GM23338 (cell line): ENCODE results near the gene CD80. TPM values are rescaled to one million over a fixed set of nuclear protein-coding genes. Genes with fewer than 3 reads are reported as not detected.

Source experiments
- ATAC-seq: fragments of 200-7000 bp; cut with Tn5 transposase; 3 replicates; pipeline ENCODE4 v1.9.1; 2020
- DNase-seq: peaks from one replicate; pipeline ENCODE4 v3.0.0-alpha.2; 2015; ENCODE audit warnings: low spot score
- H2AFZ ChIP-seq: fragments of 200-600 bp; sonication (generic); 2 replicates; pipeline ENCODE4 v1.8.0; 2016; ENCODE audit warnings: antibody characterized with exemption, mild to moderate bottlenecking, moderate library complexity
- H3F3A ChIP-seq: fragments of 200-600 bp; sonication (generic); replicated peaks from 2 replicates; pipeline ENCODE4 v1.8.0; 2017; ENCODE audit warnings: antibody characterized with exemption, mixed run types, low read depth
- H3K27ac ChIP-seq: fragments of 200-600 bp; sonication (generic); 2 replicates; pipeline ENCODE4 v1.6.1; 2016; ENCODE audit warnings: low read depth
- H3K27me3 ChIP-seq: fragments of 200-600 bp; sonication (generic); 2 replicates; pipeline ENCODE4 v1.8.0; 2016; ENCODE audit warnings: mild to moderate bottlenecking, mixed run types, moderate library complexity; ENCODE audit not compliant: insufficient read depth
- H3K36me3 ChIP-seq: fragments of 200-600 bp; sonication (generic); 2 replicates; pipeline ENCODE4 v1.8.0; 2016; ENCODE audit warnings: mild to moderate bottlenecking; ENCODE audit not compliant: insufficient read depth
- H3K4me1 ChIP-seq: fragments of 200-600 bp; sonication (generic); 2 replicates; pipeline ENCODE4 v1.8.0; 2016; ENCODE audit warnings: mild to moderate bottlenecking, moderate library complexity; ENCODE audit not compliant: insufficient read depth
- H3K4me2 ChIP-seq: fragments of 200-600 bp; sonication (generic); 2 replicates; pipeline ENCODE4 v1.7.1; 2017; ENCODE audit warnings: mixed run types
- H3K4me3 ChIP-seq: fragments of 200-600 bp; sonication (generic); 2 replicates; pipeline ENCODE4 v1.6.1; 2016; ENCODE audit warnings: mixed run types
- H3K79me2 ChIP-seq: fragments of 200-600 bp; sonication (generic); replicated peaks from 2 replicates; pipeline ENCODE4 v1.8.0; 2017; ENCODE audit warnings: mild to moderate bottlenecking; ENCODE audit not compliant: insufficient read depth
- H3K9me2 ChIP-seq: fragments of 200-600 bp; sonication (generic); 2 replicates; pipeline ENCODE4 v1.8.0; 2017; ENCODE audit not compliant: insufficient read depth
- H4K20me1 ChIP-seq: fragments of 200-600 bp; sonication (generic); replicated peaks from 2 replicates; pipeline ENCODE4 v1.8.0; 2017; ENCODE audit warnings: mild to moderate bottlenecking; ENCODE audit not compliant: insufficient read depth
- H3K27ac Mint-ChIP-seq: 2 replicates; pipeline ENCODE4 v1.8.0; 2020; ENCODE audit warnings: inconsistent platforms, mild to moderate bottlenecking, moderate library complexity, mixed read lengths
- H3K27me3 Mint-ChIP-seq: 3 replicates; pipeline ENCODE4 v1.8.0; 2022; ENCODE audit warnings: low read depth, mild to moderate bottlenecking, moderate library complexity, mixed read lengths, inconsistent platforms; ENCODE audit not compliant: insufficient read depth, poor library complexity
- H3K36me3 Mint-ChIP-seq: 3 replicates; pipeline ENCODE4 v1.8.0; 2021; ENCODE audit warnings: low read depth, mild to moderate bottlenecking, inconsistent platforms, moderate library complexity, mixed read lengths
- H3K4me1 Mint-ChIP-seq: 3 replicates; pipeline ENCODE4 v1.8.0; 2020; ENCODE audit warnings: mild to moderate bottlenecking, inconsistent platforms, mixed read lengths
- H3K4me3 Mint-ChIP-seq: 3 replicates; pipeline ENCODE4 v1.8.0; 2021; ENCODE audit warnings: moderate library complexity, mild to moderate bottlenecking, inconsistent platforms, mixed read lengths
- H3K9me3 Mint-ChIP-seq: 3 replicates; pipeline ENCODE4 v1.8.0; 2020; ENCODE audit warnings: moderate library complexity, mild to moderate bottlenecking, inconsistent platforms, mixed read lengths
- EZH2 ChIP-seq: fragments of 200-600 bp; sonication (generic); IDR thresholded peaks from one replicate; pipeline ENCODE4 v1.8.0; 2017; ENCODE audit warnings: antibody characterized with exemption, mild to moderate bottlenecking, low read depth; ENCODE audit not compliant: unreplicated experiment
- EZH2phosphoT487 ChIP-seq: fragments of 200-600 bp; sonication (generic); IDR thresholded peaks from one replicate; pipeline ENCODE4 v1.8.1; 2018; ENCODE audit warnings: antibody characterized with exemption; ENCODE audit not compliant: unreplicated experiment
- JUNB ChIP-seq: IDR thresholded peaks from one replicate; pipeline ENCODE4 v1.6.1; 2016; ENCODE audit warnings: antibody characterized with exemption; ENCODE audit not compliant: unreplicated experiment
- ZNF331 ChIP-seq: fragments of 250-450 bp; sonication (Bioruptor Pico); IDR thresholded peaks from 2 replicates; pipeline ENCODE4 v1.5.0; 2020; ENCODE audit warnings: low read depth, mild to moderate bottlenecking, moderate library complexity
- ZNF462 ChIP-seq: fragments of 250-450 bp; sonication (Bioruptor Pico); IDR thresholded peaks from 2 replicates; pipeline ENCODE4 v1.5.0; 2020; ENCODE audit warnings: mild to moderate bottlenecking, moderate library complexity
- polyA plus RNA-seq: library from polyadenylated mRNA; unstranded; fragments of >200 nt; fragmentation: Nextera tagmentation; extraction: Ambion mirVana; gene quantifications from 2 replicates; pipeline ENCODE4 v1.2.1, GENCODE V29; 2016
- total RNA-seq: library from RNA; depleted of rRNA; stranded (reverse); fragments of >200 nt; shearing (Covaris generic); gene quantifications from 2 replicates; pipeline ENCODE4 v1.2.3, GENCODE V29; 2014
- TF ChIP-seq, protein P1 (sequence below), 2 experiments: fragments of 200-600 bp in 1 of 2; sonication (generic) in 1 of 2; conservative IDR thresholded peaks; 2 replicates each; pipeline versions ENCODE4 v1.5.1 to v1.6.1; 2016 to 2017; ENCODE audit warnings: antibody characterized with exemption in 2 of 2, low read depth in 2 of 2, mild to moderate bottlenecking in 2 of 2, moderate library complexity in 1 of 2
- TF ChIP-seq, protein P2 (sequence below): IDR thresholded peaks from one replicate; pipeline ENCODE4 v1.6.1; 2018; ENCODE audit warnings: antibody characterized with exemption; ENCODE audit not compliant: unreplicated experiment

Gene CD80
- total and polyA plus RNA-seq, 2 experiments from 2014 or later = not detected

DNA sequence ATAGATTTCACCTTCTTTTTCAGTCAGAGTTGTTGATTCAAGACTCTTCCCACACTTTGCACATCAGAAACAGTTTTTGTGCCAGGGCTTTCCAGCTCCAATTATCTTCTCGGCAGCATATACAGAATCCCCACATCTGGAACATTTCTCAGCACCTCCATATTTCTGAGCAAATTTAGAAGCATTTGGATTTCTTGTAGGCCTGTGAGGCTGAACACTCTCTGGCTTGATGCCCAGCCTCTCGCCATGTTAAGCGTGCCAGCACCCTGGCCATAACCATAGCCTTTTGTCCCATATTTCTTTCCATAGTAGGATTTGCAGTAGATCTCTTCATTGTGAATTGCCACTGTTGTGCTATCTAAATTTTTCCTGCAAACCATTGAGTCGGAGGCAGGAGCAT, 28.3 kb downstream of the CD80 start:
- Mint-ChIP-seq H3K27ac (no peak overlapping the region), H3K4me3 (no peak overlapping the region), H3K4me1 (peaks cover under 1% of the 10 kb centered on the region; the same call in 1 of the 3 replicates), H3K27me3 (peaks cover 2% of the 10 kb centered on the region), H3K36me3 (no peaks in the 10 kb centered on the region), H3K9me3 (no peaks in the 10 kb centered on the region)
- H3K36me3 ChIP-seq = no peaks in the 10 kb centered on the region
- H4K20me1 ChIP-seq = no peaks in the 10 kb centered on the region
- no peak overlapping the region for H3K4me2 ChIP-seq
- no peaks in the 10 kb centered on the region for H3K27me3 ChIP-seq
- TF ChIP-seq ZNF462 (CRISPR knock-in tag) = no peak
- TF ChIP-seq, protein P1, sequence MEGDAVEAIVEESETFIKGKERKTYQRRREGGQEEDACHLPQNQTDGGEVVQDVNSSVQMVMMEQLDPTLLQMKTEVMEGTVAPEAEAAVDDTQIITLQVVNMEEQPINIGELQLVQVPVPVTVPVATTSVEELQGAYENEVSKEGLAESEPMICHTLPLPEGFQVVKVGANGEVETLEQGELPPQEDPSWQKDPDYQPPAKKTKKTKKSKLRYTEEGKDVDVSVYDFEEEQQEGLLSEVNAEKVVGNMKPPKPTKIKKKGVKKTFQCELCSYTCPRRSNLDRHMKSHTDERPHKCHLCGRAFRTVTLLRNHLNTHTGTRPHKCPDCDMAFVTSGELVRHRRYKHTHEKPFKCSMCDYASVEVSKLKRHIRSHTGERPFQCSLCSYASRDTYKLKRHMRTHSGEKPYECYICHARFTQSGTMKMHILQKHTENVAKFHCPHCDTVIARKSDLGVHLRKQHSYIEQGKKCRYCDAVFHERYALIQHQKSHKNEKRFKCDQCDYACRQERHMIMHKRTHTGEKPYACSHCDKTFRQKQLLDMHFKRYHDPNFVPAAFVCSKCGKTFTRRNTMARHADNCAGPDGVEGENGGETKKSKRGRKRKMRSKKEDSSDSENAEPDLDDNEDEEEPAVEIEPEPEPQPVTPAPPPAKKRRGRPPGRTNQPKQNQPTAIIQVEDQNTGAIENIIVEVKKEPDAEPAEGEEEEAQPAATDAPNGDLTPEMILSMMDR (conservative IDR thresholded peaks at IDR 0.05; ENCODE audit: low read depth in 2 of 2) = no peak
- TF ChIP-seq JUNB = no peak
- TF ChIP-seq ZNF331 (CRISPR knock-in tag) = no peak
- no peak for TF ChIP-seq EZH2phosphoT487
- no peak for TF ChIP-seq EZH2
- TF ChIP-seq, protein P2, sequence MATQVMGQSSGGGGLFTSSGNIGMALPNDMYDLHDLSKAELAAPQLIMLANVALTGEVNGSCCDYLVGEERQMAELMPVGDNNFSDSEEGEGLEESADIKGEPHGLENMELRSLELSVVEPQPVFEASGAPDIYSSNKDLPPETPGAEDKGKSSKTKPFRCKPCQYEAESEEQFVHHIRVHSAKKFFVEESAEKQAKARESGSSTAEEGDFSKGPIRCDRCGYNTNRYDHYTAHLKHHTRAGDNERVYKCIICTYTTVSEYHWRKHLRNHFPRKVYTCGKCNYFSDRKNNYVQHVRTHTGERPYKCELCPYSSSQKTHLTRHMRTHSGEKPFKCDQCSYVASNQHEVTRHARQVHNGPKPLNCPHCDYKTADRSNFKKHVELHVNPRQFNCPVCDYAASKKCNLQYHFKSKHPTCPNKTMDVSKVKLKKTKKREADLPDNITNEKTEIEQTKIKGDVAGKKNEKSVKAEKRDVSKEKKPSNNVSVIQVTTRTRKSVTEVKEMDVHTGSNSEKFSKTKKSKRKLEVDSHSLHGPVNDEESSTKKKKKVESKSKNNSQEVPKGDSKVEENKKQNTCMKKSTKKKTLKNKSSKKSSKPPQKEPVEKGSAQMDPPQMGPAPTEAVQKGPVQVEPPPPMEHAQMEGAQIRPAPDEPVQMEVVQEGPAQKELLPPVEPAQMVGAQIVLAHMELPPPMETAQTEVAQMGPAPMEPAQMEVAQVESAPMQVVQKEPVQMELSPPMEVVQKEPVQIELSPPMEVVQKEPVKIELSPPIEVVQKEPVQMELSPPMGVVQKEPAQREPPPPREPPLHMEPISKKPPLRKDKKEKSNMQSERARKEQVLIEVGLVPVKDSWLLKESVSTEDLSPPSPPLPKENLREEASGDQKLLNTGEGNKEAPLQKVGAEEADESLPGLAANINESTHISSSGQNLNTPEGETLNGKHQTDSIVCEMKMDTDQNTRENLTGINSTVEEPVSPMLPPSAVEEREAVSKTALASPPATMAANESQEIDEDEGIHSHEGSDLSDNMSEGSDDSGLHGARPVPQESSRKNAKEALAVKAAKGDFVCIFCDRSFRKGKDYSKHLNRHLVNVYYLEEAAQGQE = no peak
- H3K79me2 ChIP-seq = no peaks in the 10 kb centered on the region
- H3K9me2 ChIP-seq = peaks cover 7% of the 10 kb centered on the region
- H3K4me1 ChIP-seq = peaks cover 1% of the 10 kb centered on the region; the same call in 1 of the 2 replicates
- H2AFZ ChIP-seq = no peak overlapping the region
- H3K27ac ChIP-seq = no peak overlapping the region
- DNase-seq (no peak), ATAC-seq (no peak)
- H3F3A ChIP-seq = 0 out of 2 replicates have a peak, but pooled peaks cover 2% of the 10 kb centered on the region
- no peak overlapping the region for H3K4me3 ChIP-seq
